ENCODE measurements around the gene MS4A2.

MS4A2 gene

DNA sequence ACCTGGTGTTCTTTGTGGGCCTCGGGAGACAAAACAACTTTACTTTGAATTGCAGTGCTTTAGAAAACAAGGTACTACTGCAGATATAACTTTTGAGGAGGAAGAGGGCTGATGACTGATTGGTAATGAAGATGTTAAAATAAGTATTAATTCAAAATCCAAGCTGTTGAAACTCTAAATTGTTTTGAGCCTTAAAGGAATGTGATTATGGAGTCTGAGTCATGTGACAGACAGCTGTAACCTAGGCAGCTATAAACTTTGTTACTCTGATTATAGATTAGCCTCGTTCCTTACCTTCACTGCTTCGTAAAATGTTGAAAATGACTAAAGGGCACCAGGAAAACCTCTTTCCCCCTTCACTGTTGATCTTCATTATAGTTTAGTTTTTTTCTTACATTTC, 43.4 kb downstream of the MS4A2 start:
- intact Hi-C loops (cut with DNase I) = no loop called here
- DNase-seq = no peak

GRCh38 chr11:60133917-60134316, 45.5 kb downstream of the MS4A2 start:
- intact Hi-C loops (cut with DNase I) = no loop called here
- no peak for DNase-seq

- no peak for DNase-seq
- intact Hi-C loops (cut with DNase I) = no loop called here
These were observed 55.3 kb downstream of the MS4A2 start for GRCh38 chr11:60143768-60144167.

DNA sequence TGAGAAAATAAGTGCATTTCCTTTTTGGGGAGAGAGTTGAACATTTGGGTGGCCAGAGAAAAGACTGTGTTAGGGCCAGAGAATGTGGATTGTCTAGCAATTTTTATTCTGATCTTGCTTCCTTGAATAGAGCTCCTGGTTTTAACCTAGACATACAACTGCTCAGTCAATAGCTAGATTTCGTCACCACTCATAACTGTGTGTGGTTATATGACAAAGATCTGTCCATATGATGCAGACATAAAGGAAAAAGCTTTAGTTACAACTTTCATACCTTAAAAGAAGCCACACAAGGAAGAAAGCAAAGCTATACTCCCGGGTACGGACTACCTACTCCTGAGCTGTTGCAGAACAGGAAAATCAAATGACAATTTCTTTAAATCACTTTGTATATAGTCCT, 57.2 kb downstream of the MS4A2 start:
- DNase-seq = no peak
- intact Hi-C loops (cut with DNase I) = no loop called here

Data from head of caudate nucleus (tissue), 42 donors.